Neuronal stem cell (in vitro differentiated cells): Measurements from ENCODE around the gene PSENEN.

Experiments
- DNase-seq: peaks from one replicate; pipeline ENCODE4 v3.0.0-alpha.2; 2013; ENCODE audit warnings: low spot score
- H2AFZ ChIP-seq: one replicate; pipeline ENCODE4 v1.6.1; 2013; ENCODE audit warnings: mild to moderate bottlenecking, low read length, inconsistent platforms
- H2AK5ac ChIP-seq: 2 replicates; pipeline ENCODE4 v1.6.1; 2013; ENCODE audit warnings: low read depth, mild to moderate bottlenecking, inconsistent platforms, low read length, moderate library complexity, mixed read lengths
- H2BK120ac ChIP-seq: 2 replicates; pipeline ENCODE4 v1.6.1; 2013; ENCODE audit warnings: low read depth, mild to moderate bottlenecking, inconsistent platforms, low read length, moderate library complexity, mixed read lengths
- H2BK12ac ChIP-seq: one replicate; pipeline ENCODE4 v1.6.1; 2013; ENCODE audit warnings: low read length, inconsistent platforms
- H2BK15ac ChIP-seq: 2 replicates; pipeline ENCODE4 v1.6.1; 2013; ENCODE audit warnings: mild to moderate bottlenecking, low read length, inconsistent platforms, mixed read lengths
- H2BK5ac ChIP-seq: one replicate; pipeline ENCODE4 v1.6.1; 2013; ENCODE audit warnings: inconsistent platforms, mild to moderate bottlenecking, low read length, moderate library complexity
- H3K14ac ChIP-seq: one replicate; pipeline ENCODE4 v1.6.1; 2013; ENCODE audit warnings: low read length, inconsistent platforms
- H3K18ac ChIP-seq: 2 replicates; pipeline ENCODE4 v1.6.1; 2013; ENCODE audit warnings: low read length, inconsistent platforms
- H3K23ac ChIP-seq: 2 replicates; pipeline ENCODE4 v1.6.1; 2013; ENCODE audit warnings: low read depth, mild to moderate bottlenecking, mixed read lengths, low read length, inconsistent platforms; ENCODE audit not compliant: poor library complexity
- H3K27ac ChIP-seq: replicated peaks from 3 replicates; pipeline ENCODE4 v1.5.1; 2013; ENCODE audit warnings: low read length, inconsistent platforms
- H3K27me3 ChIP-seq, 3 experiments: 2 replicates each; pipeline ENCODE4 v1.6.1; 2013; ENCODE audit warnings: low read length in 3 of 3, mild to moderate bottlenecking in 2 of 3, inconsistent platforms in 1 of 3, low read depth in 1 of 3, mixed read lengths in 1 of 3, moderate library complexity in 1 of 3; ENCODE audit not compliant: control insufficient read depth in 3 of 3, insufficient read depth in 3 of 3
- H3K36me3 ChIP-seq, 2 donors: replicated peaks in 1 of 2; 2 replicates each; pipeline ENCODE4 v1.6.1; 2013; ENCODE audit warnings: low read length in 2 of 2; ENCODE audit not compliant: control insufficient read depth in 2 of 2, insufficient read depth in 2 of 2
- H3K4ac ChIP-seq: 2 replicates; pipeline ENCODE4 v1.6.1; 2013; ENCODE audit warnings: inconsistent platforms, mild to moderate bottlenecking, low read length, moderate library complexity
- H3K4me1 ChIP-seq, 2 donors: 1 replicate in 1 of 2; 2 replicates in 1 of 2; pipeline ENCODE4 v1.6.1; 2013; ENCODE audit warnings: low read length in 2 of 2, low read depth in 1 of 2; ENCODE audit not compliant: control insufficient read depth in 2 of 2, insufficient read depth in 1 of 2
- H3K4me2 ChIP-seq: one replicate; pipeline ENCODE4 v1.6.1; 2013; ENCODE audit warnings: mild to moderate bottlenecking, low read length, inconsistent platforms; ENCODE audit not compliant: insufficient read depth, poor library complexity, severe bottlenecking
- H3K4me3 ChIP-seq, 2 donors: 2 replicates each; pipeline ENCODE4 v1.5.1; 2013; ENCODE audit warnings: low read length in 2 of 2, mild to moderate bottlenecking in 2 of 2, inconsistent platforms in 1 of 2, moderate library complexity in 1 of 2
- H3K79me1 ChIP-seq: one replicate; pipeline ENCODE4 v1.6.1; 2013; ENCODE audit warnings: low read depth, mild to moderate bottlenecking, inconsistent platforms, low read length, moderate library complexity
- H3K9ac ChIP-seq: one replicate; pipeline ENCODE4 v1.6.1; 2013; ENCODE audit warnings: mild to moderate bottlenecking, low read depth, low read length, inconsistent platforms; ENCODE audit not compliant: poor library complexity
- H3K9me3 ChIP-seq, 2 donors: replicated peaks in 1 of 2; 2 replicates each; pipeline versions ENCODE3 to v1.6.1; 2013; ENCODE audit warnings: low read length in 2 of 2, mild to moderate bottlenecking in 2 of 2, inconsistent platforms in 1 of 2, low read depth in 1 of 2, mixed read lengths in 1 of 2, moderate library complexity in 1 of 2; ENCODE audit not compliant: control insufficient read depth in 2 of 2, insufficient read depth in 1 of 2
- H4K8ac ChIP-seq: one replicate; pipeline ENCODE4 v1.6.1; 2013; ENCODE audit warnings: low read depth, mild to moderate bottlenecking, inconsistent platforms, low read length, moderate library complexity
- H4K91ac ChIP-seq: one replicate; pipeline ENCODE4 v1.6.1; 2013; ENCODE audit warnings: low read length, low read depth, mild to moderate bottlenecking, inconsistent platforms; ENCODE audit not compliant: poor library complexity
- WGBS, 2 donors: extraction: QIAGEN DNeasy Blood & Tissue Kit; methylation state at CpG; one replicate each; pipeline ENCODE4 v1.1.7; 2013; ENCODE audit warnings: missing lambda C conversion rate in 2 of 2, mixed read lengths in 1 of 2; ENCODE audit not compliant: insufficient read length in 2 of 2, insufficient replicate concordance in 1 of 2; ENCODE audit errors: extremely low coverage in 2 of 2; 5-methylcytosine and 5-hydroxymethylcytosine counted together

Gene PSENEN

GRCh38 chr19:35718345-35719041, 27.0 kb upstream of the PSENEN start:
- Histone ChIP-seq H3K23ac (peak overlapping the region; percentile 31), H3K4me3 (peak overlapping the region; percentile 86 to 99), H3K9ac (peak overlapping the region; percentile 97), H3K36me3 (peaks cover 27 to 39% of the 10 kb centered on the region in 2 donors), H3K79me1 (peaks cover 22% of the 10 kb centered on the region), H3K27me3 (peaks cover 0 to 5% (median 0%) of the 10 kb centered on the region in 3 experiments), H3K4me2 (peak overlapping the region; percentile 78), H4K8ac (no peak overlapping the region), H2AFZ (peak overlapping the region; percentile 47), H2BK5ac (peak overlapping the region; percentile 87), H2BK12ac (no peak overlapping the region), H4K91ac (no peak overlapping the region), H3K4ac (no peak overlapping the region), H3K18ac (peak overlapping the region; percentile 52), H2BK15ac (peak overlapping the region; percentile 37), H2BK120ac (peak overlapping the region; percentile 61), H3K9me3 (no peaks in the 10 kb centered on the region), H3K14ac (peak overlapping the region; percentile 90), H2AK5ac (peak overlapping the region; percentile 81), H3K27ac (no peak overlapping the region), H3K4me1 (peaks cover 15 to 21% of the 10 kb centered on the region in 2 donors)
- peak; percentile 21 for DNase-seq
- no CpG with 5 or more reads among the region's 42 CpGs for WGBS, 2 donors

GRCh38 chr19:35719402-35720162, 25.9 kb upstream of the PSENEN start:
- Histone ChIP-seq H3K4me1 (peaks cover 15 to 21% of the 10 kb centered on the region in 2 donors), H2AK5ac (no peak overlapping the region), H2BK15ac (no peak overlapping the region), H3K79me1 (peaks cover 22% of the 10 kb centered on the region), H3K14ac (no peak overlapping the region), H2BK5ac (no peak overlapping the region), H3K18ac (no peak overlapping the region), H3K9me3 (no peaks in the 10 kb centered on the region), H4K8ac (no peak overlapping the region), H2AFZ (no peak overlapping the region), H3K9ac (no peak overlapping the region), H3K4me2 (no peak overlapping the region), H2BK12ac (no peak overlapping the region), H3K27ac (no peak overlapping the region), H3K27me3 (peaks cover 0 to 5% (median 0%) of the 10 kb centered on the region in 3 experiments), H3K23ac (no peak overlapping the region), H3K4ac (no peak overlapping the region), H3K4me3 (peak overlapping the region in 1 of 2 donors; percentile 99), H4K91ac (no peak overlapping the region), H3K36me3 (peaks cover 35 to 50% of the 10 kb centered on the region in 2 donors), H2BK120ac (no peak overlapping the region)
- DNase-seq: no peak
- no CpG with 5 or more reads among the region's 32 CpGs for WGBS, 2 donors

DNA sequence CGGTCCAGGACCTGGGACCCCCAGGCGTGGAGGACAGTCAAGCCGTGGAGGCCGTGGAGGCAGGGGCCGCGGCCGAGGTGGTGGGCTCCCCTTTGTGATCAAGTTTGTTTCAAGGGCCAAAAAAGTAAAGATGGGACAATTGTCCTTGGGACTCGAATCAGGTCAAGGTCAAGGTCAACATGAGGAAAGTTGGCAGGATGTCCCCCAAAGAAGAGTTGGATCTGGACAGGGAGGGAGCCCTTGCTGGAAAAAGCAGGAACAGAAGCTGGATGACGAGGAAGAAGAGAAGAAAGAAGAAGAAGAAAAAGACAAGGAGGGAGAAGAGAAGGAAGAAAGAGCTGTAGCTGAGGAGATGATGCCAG, 25.3 kb upstream of the PSENEN start:
- H2AFZ ChIP-seq: no peak overlapping the region
- DNase-seq: no peak
- peaks cover 0 to 4% (median 0%) of the 10 kb centered on the region in 3 experiments for H3K27me3 ChIP-seq
- H4K91ac ChIP-seq: no peak overlapping the region
- no peak overlapping the region for H2BK12ac ChIP-seq
- H3K4me1 ChIP-seq: peaks cover 15 to 21% of the 10 kb centered on the region in 2 donors
- H2BK15ac ChIP-seq: no peak overlapping the region
- no peak overlapping the region for H3K4me2 ChIP-seq
- H2BK120ac ChIP-seq: no peak overlapping the region
- H3K23ac ChIP-seq: no peak overlapping the region
- WGBS, 2 donors: no CpG with 5 or more reads among the region's 9 CpGs
- no peak overlapping the region for H2AK5ac ChIP-seq
- H3K4me3 ChIP-seq: no peak overlapping the region
- H4K8ac ChIP-seq: no peak overlapping the region
- no peak overlapping the region for H3K4ac ChIP-seq
- peaks cover 41 to 55% of the 10 kb centered on the region in 2 donors for H3K36me3 ChIP-seq
- no peak overlapping the region for H3K27ac ChIP-seq
- no peaks in the 10 kb centered on the region for H3K9me3 ChIP-seq
- no peak overlapping the region for H3K9ac ChIP-seq
- H3K79me1 ChIP-seq: peaks cover 22% of the 10 kb centered on the region
- no peak overlapping the region for H3K18ac ChIP-seq
- H2BK5ac ChIP-seq: no peak overlapping the region
- no peak overlapping the region for H3K14ac ChIP-seq

DNA sequence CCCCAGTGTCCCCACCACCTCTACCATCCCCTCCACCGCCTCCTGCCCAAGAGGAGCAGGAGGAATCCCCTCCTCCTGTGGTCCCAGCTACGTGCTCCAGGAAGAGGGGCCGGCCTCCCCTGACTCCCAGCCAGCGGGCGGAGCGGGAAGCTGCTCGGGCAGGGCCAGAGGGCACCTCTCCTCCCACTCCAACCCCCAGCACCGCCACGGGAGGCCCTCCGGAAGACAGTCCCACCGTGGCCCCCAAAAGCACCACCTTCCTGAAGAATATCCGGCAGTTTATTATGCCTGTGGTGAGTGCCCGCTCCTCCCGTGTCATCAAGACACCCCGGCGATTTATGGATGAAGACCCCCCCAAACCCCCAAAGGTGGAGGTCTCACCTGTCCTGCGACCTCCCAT, 24.8 kb upstream of the PSENEN start:
- Histone ChIP-seq H3K4me3 (no peak overlapping the region), H2AK5ac (no peak overlapping the region), H3K4me1 (peaks cover 11 to 16% of the 10 kb centered on the region in 2 donors), H3K9ac (no peak overlapping the region), H4K91ac (no peak overlapping the region), H2BK15ac (no peak overlapping the region), H2AFZ (no peak overlapping the region), H3K27ac (no peak overlapping the region), H4K8ac (no peak overlapping the region), H3K18ac (no peak overlapping the region), H3K9me3 (no peaks in the 10 kb centered on the region), H2BK12ac (no peak overlapping the region), H3K36me3 (peaks cover 46 to 60% of the 10 kb centered on the region in 2 donors), H3K27me3 (no peaks in the 10 kb centered on the region), H3K79me1 (peaks cover 18% of the 10 kb centered on the region), H2BK120ac (no peak overlapping the region), H2BK5ac (no peak overlapping the region), H3K4me2 (no peak overlapping the region), H3K4ac (no peak overlapping the region), H3K23ac (no peak overlapping the region), H3K14ac (no peak overlapping the region)
- no CpG with 5 or more reads among the region's 17 CpGs for WGBS, 2 donors
- DNase-seq: no peak
